Ureter (tissue), 1 donor: ENCODE measurements around the gene HELZ. TPM values are rescaled to one million over a fixed set of nuclear protein-coding genes. Genes with fewer than 3 reads are reported as not detected.
A peak's percentile ranks its signal among the peaks of the same experiment; 100 is the strongest.
"Not testable (repeated sequence)": the region's sequence is repeated elsewhere in the genome, so short reads cannot be mapped to it uniquely, and the experiment has no call there.

Experiments
- DNase-seq: peaks from one replicate; pipeline ENCODE4 v3.0.0-alpha.2; 2020; ENCODE audit warnings: low spot score
- total RNA-seq: library from RNA; stranded (reverse); gene quantifications from one replicate; pipeline ENCODE4 v1.2.4, GENCODE V29; 2023
- donor health status: DM: yes; HTN: yes; CAD: no.

Gene HELZ
- total RNA-seq, 1 donor from 2014 or later = 68.4 TPM

GRCh38 chr17:67270416-67270815 lies 25.4 kb upstream of the HELZ start:
- no peak for DNase-seq

- no peak for DNase-seq
Observed at GRCh38 chr17:67266496-67266895, 21.5 kb upstream of the HELZ start.

- DNase-seq = no peak
Observed at GRCh38 chr17:67265436-67266019, 20.5 kb upstream of the HELZ start.

GRCh38 chr17:67262435-67263117 lies 17.6 kb upstream of the HELZ start:
- no peak for DNase-seq

- DNase-seq = peak; percentile 56
Observed at GRCh38 chr17:67260170-67260987, 15.4 kb upstream of the HELZ start.

GRCh38 chr17:67258821-67259468 lies 13.9 kb upstream of the HELZ start:
- no peak for DNase-seq

GRCh38 chr17:67256075-67256732 lies 11.2 kb upstream of the HELZ start:
- DNase-seq = no peak

- no peak for DNase-seq
Observed at GRCh38 chr17:67253384-67253783, 8.4 kb upstream of the HELZ start.

GRCh38 chr17:67251586-67251985 lies 6.6 kb upstream of the HELZ start:
- not testable (repeated sequence) for DNase-seq

GRCh38 chr17:67248291-67248690 lies 3.3 kb upstream of the HELZ start:
- no peak for DNase-seq

GRCh38 chr17:67247416-67247900 lies 2.5 kb upstream of the HELZ start:
- DNase-seq = no peak

- DNase-seq = peak; percentile 76
Observed at GRCh38 chr17:67246653-67247415, 1.8 kb upstream of the HELZ start.

- no peak for DNase-seq
Observed at GRCh38 chr17:67246403-67246652, 1.3 kb upstream of the HELZ start.

GRCh38 chr17:67245694-67246402 lies 852 bp upstream of the HELZ start:
- no peak for DNase-seq

- no peak for DNase-seq
Observed at GRCh38 chr17:67244431-67245072, 444 bp downstream of the HELZ start.

- DNase-seq = no peak
Observed at GRCh38 chr17:67243284-67243683, 1.7 kb downstream of the HELZ start.

- DNase-seq = no peak
Observed at GRCh38 chr17:67241719-67242341, 3.2 kb downstream of the HELZ start.

GRCh38 chr17:67239597-67239996 lies 5.4 kb downstream of the HELZ start:
- no peak for DNase-seq

GRCh38 chr17:67238991-67239390 lies 6.0 kb downstream of the HELZ start:
- no peak for DNase-seq

GRCh38 chr17:67232441-67232840 lies 12.6 kb downstream of the HELZ start:
- no peak for DNase-seq
